ENCODE results near the gene ZNF148.

GRCh38 chr3:125250973-125251372 is 124.2 kb downstream of the ZNF148 start:
- TF ChIP-seq CTCF (conservative IDR thresholded peaks at IDR 0.05): no peak
- TF ChIP-seq ZFX (IDR thresholded peaks at IDR 0.05): no peak

Data from C4-2B (cell line).